ENCODE data around the gene OBSCN.

DNA sequence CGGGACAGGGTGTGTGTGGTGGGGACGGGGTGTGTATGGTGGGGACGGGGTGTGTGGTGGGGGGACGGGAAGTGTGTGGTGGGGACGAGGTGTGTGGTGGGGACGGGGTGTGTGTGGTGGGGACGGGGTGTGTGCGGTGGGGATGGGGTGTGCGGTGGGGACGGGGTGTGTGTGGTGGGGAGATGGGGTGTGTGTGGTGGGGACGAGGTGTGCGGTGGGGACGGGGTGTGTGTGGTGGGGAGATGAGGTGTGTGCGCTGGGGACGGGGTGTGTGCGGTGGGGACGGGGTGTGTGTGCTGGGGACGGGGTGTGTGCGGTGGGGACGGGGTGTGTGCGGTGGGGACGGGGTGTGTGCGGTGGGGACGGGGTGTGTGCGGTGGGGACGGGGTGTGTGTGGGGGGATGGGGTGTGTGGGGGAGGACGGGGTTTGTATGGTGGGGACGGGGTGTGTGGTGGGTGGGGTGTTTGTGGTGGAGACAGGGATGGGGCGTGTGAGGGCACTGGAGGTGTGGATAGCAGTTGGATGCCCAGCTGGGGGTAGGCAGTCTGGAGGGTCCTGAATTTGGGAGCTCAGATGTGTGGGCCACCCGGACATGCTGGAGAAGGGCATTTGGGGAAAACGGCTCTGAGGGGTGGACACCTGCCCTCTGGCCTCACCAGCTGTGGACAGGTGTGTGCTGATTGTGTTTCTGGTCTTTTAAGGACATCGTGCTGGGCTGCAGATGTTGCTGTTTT is 25.4 kb upstream of the OBSCN start:
- TF ChIP-seq POLR2A (IDR thresholded peaks at IDR 0.05): no peak
- TF ChIP-seq, protein P1, sequence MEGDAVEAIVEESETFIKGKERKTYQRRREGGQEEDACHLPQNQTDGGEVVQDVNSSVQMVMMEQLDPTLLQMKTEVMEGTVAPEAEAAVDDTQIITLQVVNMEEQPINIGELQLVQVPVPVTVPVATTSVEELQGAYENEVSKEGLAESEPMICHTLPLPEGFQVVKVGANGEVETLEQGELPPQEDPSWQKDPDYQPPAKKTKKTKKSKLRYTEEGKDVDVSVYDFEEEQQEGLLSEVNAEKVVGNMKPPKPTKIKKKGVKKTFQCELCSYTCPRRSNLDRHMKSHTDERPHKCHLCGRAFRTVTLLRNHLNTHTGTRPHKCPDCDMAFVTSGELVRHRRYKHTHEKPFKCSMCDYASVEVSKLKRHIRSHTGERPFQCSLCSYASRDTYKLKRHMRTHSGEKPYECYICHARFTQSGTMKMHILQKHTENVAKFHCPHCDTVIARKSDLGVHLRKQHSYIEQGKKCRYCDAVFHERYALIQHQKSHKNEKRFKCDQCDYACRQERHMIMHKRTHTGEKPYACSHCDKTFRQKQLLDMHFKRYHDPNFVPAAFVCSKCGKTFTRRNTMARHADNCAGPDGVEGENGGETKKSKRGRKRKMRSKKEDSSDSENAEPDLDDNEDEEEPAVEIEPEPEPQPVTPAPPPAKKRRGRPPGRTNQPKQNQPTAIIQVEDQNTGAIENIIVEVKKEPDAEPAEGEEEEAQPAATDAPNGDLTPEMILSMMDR (IDR thresholded peaks at IDR 0.05): no peak

All from suprapubic skin (tissue), 3 donors.